GM18909 (cell line): ENCODE measurements around the gene IMMP1L.

Source experiments
- ATAC-seq: cut with Tn5 transposase; IDR thresholded peaks from one replicate; pipeline ENCODE4 v1.9.1; 2021; ENCODE audit warnings: mild to moderate bottlenecking; ENCODE audit not compliant: unreplicated experiment, poor library complexity

IMMP1L gene

GRCh38 chr11:31408201-31408600 is 101.2 kb downstream of the IMMP1L start:
- ATAC-seq: no peak

- ATAC-seq: no peak
Measured at GRCh38 chr11:31404614-31405013, 104.8 kb downstream of the IMMP1L start.

- no peak for ATAC-seq
Measured at GRCh38 chr11:31397239-31397834, 112.1 kb downstream of the IMMP1L start.

GRCh38 chr11:31387379-31387778 is 122.0 kb downstream of the IMMP1L start:
- no peak for ATAC-seq

GRCh38 chr11:31383116-31383515 is 126.3 kb downstream of the IMMP1L start:
- no peak for ATAC-seq
